B cell (primary cell): ENCODE results near the gene SLC6A7.

ENCODE experiments used
- EZH2 ChIP-seq: IDR thresholded peaks from 2 replicates; pipeline ENCODE4 v1.6.1; 2012; ENCODE audit warnings: borderline replicate concordance, low read depth, mild to moderate bottlenecking, moderate library complexity, low read length; ENCODE audit not compliant: insufficient read depth, poor library complexity, severe bottlenecking
- TF ChIP-seq, protein P1 (sequence below): fragments of 200-600 bp; IDR thresholded peaks from one replicate; pipeline ENCODE4 v1.8.0; 2022; ENCODE audit warnings: antibody characterized with exemption, mild to moderate bottlenecking

DNA sequence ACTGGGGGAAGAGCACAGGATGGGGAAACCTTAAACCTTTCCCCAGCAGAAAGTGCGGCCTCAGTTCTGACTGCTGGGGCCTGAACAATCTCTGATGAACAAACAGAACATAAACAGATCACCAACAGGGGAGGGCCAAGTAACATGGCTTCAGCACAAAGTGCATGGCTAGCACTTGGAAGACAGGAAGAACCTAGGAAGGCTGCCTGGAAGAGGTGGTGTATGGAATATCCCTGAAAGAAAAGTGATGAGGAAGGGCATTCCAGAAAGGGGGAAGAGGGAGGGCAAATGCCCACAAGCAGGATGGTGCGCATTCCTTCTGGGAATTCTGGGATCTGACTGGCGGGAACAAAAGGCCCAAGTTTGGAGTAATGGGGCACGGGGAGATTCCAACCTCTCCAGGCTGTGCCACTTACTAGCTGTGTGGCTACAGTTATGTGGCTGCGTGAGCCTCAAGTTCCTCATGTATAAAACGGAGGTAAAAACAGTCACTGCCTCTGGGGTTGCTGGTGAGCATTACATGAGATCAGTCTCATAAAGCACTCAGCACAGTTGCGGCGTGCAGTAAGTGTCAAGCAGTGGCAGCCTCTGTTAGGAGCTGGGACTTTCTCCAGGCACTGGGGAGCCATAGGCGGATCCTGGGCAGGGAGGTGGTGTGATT, 35.8 kb upstream of the SLC6A7 start:
- TF ChIP-seq, protein P1, sequence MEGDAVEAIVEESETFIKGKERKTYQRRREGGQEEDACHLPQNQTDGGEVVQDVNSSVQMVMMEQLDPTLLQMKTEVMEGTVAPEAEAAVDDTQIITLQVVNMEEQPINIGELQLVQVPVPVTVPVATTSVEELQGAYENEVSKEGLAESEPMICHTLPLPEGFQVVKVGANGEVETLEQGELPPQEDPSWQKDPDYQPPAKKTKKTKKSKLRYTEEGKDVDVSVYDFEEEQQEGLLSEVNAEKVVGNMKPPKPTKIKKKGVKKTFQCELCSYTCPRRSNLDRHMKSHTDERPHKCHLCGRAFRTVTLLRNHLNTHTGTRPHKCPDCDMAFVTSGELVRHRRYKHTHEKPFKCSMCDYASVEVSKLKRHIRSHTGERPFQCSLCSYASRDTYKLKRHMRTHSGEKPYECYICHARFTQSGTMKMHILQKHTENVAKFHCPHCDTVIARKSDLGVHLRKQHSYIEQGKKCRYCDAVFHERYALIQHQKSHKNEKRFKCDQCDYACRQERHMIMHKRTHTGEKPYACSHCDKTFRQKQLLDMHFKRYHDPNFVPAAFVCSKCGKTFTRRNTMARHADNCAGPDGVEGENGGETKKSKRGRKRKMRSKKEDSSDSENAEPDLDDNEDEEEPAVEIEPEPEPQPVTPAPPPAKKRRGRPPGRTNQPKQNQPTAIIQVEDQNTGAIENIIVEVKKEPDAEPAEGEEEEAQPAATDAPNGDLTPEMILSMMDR: no peak
- no peak for TF ChIP-seq EZH2
